GM19351 (cell line): ENCODE data around the gene PIK3C3.
A peak's percentile ranks its signal among the peaks of the same experiment; 100 is the strongest.
"Not testable (repeated sequence)": the region's sequence is repeated elsewhere in the genome, so short reads cannot be mapped to it uniquely, and the experiment has no call there.

Source experiments
- ATAC-seq: cut with Tn5 transposase; IDR thresholded peaks from one replicate; pipeline ENCODE4 v1.9.1; 2021; ENCODE audit warnings: mild to moderate bottlenecking, moderate library complexity; ENCODE audit not compliant: unreplicated experiment

The PIK3C3 gene

DNA sequence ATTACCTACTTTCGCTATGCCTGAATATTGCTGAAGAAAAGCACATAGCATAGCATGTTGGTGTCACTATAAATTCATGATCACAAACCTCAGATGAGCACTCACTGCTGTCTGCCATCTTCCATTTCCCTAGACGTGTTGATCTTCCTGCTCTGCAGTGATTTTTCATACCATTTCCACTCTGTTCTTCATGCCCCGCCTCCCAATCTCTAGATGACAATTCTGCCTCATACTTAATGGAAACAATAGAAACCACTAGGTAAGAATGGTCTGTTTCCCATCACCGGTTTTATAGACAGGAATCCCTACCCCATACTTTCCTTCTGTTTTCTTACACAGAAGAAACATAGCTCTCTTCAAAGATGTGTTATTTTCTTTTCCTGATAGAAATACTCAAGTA lies 63.8 kb downstream of the PIK3C3 start:
- ATAC-seq: no peak

GRCh38 chr18:42024131-42024530 lies 69.1 kb downstream of the PIK3C3 start:
- ATAC-seq: peak; percentile 26

GRCh38 chr18:42025491-42025890 lies 70.5 kb downstream of the PIK3C3 start:
- peak; percentile 29 for ATAC-seq

- ATAC-seq: peak; percentile 88
Measured at GRCh38 chr18:42025974-42026625, 71.1 kb downstream of the PIK3C3 start.

- ATAC-seq: no peak
Measured at GRCh38 chr18:42028247-42028832, 73.3 kb downstream of the PIK3C3 start.

DNA sequence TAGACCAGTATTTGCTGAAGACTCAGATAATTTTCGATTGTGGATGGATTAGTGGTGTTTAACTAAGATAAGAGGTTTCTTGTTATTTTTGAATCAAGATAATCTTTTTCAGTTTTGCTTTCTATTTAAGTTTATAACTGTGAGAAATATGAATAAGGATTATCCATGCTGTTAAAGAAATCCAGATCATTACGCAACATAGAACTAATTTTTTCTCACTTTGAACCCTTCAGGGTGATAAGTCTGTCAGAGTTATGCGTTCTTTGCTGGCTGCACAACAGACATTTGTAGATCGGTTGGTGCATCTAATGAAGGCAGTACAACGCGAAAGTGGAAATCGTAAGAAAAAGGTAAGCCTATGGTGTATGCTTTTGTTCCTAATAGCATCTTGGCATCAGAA lies 74.1 kb downstream of the PIK3C3 start:
- ATAC-seq: no peak

GRCh38 chr18:42030586-42031182 lies 75.7 kb downstream of the PIK3C3 start:
- ATAC-seq: no peak

- no peak for ATAC-seq
Measured at GRCh38 chr18:42032447-42032846, 77.4 kb downstream of the PIK3C3 start.

- ATAC-seq: no peak
Measured at GRCh38 chr18:42033137-42033810, 78.2 kb downstream of the PIK3C3 start.

GRCh38 chr18:42038936-42039335 lies 83.9 kb downstream of the PIK3C3 start:
- ATAC-seq: no peak

- ATAC-seq: no peak
Measured at GRCh38 chr18:42039396-42039795, 84.4 kb downstream of the PIK3C3 start.

- ATAC-seq: no peak
Measured at GRCh38 chr18:42041793-42042192, 86.8 kb downstream of the PIK3C3 start.

DNA sequence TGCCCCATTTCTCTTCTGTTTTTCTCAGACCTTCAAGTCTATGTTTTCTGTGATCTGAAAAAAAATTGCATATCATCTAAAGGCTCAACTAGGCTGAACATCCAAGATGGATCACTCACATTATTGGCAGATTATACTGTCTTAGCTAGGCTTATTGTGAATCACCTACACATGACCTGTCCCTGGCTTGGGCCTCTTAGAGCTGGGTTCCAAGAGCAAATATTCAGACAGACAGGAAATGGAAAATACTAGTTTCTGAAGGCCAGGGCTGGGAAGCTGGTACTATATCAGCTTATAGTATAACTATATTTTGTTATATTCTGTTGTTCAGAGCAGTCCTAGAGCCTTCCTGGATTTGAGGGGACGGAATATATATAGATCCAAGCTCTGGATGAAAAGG lies 90.3 kb downstream of the PIK3C3 start:
- no peak for ATAC-seq

- no peak for ATAC-seq
Measured at GRCh38 chr18:42047721-42048120, 92.7 kb downstream of the PIK3C3 start.

- ATAC-seq: no peak
Measured at GRCh38 chr18:42048158-42048557, 93.1 kb downstream of the PIK3C3 start.

GRCh38 chr18:42049536-42049935 lies 94.5 kb downstream of the PIK3C3 start:
- not testable (repeated sequence) for ATAC-seq

DNA sequence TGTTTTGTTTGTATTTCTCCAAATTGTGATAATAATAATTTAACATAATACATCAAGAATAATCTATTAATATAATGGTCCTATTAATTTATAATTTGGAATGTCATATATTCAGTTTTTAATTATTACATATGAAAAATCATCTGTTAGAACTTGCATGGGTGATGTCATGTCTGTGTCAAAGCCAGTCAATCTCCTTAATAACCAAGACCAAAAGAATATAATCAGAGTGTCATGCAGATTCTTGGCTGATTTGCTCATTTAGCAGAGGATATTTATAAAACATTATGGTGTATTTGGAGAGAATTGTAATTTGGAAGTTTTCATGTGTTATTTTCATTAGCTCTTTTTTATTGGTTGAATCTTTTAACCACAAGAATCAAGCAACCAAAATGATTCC lies 96.4 kb downstream of the PIK3C3 start:
- no peak for ATAC-seq

- ATAC-seq: no peak
Measured at GRCh38 chr18:42052122-42052708, 97.2 kb downstream of the PIK3C3 start.

GRCh38 chr18:42053188-42053781 lies 98.3 kb downstream of the PIK3C3 start:
- peak; percentile 90 for ATAC-seq

DNA sequence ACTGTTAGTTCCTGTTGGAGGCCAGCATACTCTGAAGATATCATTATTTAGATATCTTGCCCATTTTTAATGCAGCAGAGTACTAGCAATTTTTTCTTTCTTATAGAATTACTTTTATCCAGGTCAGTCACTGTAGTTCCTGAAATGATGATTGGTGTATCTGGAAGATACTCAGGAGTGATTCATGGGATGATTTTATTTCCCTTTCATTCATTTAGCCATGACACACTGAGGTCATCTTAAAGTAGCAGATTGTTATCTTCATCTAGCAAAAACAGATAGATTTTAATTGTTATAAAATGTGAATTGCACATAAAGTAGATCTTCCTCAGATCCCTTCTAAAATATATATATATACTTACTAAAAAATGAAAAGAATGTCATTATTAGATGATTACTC lies 109.1 kb downstream of the PIK3C3 start:
- no peak for ATAC-seq

DNA sequence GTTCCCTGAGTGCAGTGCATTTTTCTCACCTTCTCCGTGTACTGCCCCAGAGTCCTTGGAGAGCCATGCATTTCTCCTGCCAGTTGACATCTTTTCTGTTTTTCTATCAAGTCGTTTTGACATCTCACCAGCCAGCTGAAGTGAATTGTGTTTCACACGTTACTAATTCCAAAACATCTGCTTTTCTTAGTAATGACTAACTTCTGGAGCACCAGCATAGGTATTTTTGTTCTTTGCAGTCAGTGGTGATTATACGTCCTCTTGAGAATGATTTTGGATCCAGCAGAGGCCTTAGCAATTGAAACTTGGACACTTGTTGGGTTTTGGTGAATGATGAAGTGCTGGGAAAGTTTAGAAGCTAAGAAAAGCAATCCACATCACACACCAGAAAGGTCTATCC lies 112.5 kb downstream of the PIK3C3 start:
- ATAC-seq: no peak
